ENCODE data around the gene LY6G6F. TPM values are rescaled to one million over a fixed set of nuclear protein-coding genes. Genes with fewer than 3 reads are reported as not detected.
A peak's percentile ranks its signal among the peaks of the same experiment; 100 is the strongest.

The LY6G6F gene
- total RNA-seq, 1 donor from 2014 or later = not detected

- Histone ChIP-seq H3K36me3 (ENCODE audit: insufficient read depth, low read length) (no peaks in the 10 kb centered on the region), H3K79me2 (ENCODE audit: insufficient read depth, low read length) (no peaks in the 10 kb centered on the region), H4K20me1 (ENCODE audit: insufficient read depth, low read length) (no peaks in the 10 kb centered on the region), H3K4me3 (ENCODE audit: insufficient read depth, low read depth, low read length) (no peak overlapping the region), H3K9ac (ENCODE audit: low read length) (peak overlapping the region; percentile 43), H3K4me2 (ENCODE audit: low read length) (peak overlapping the region; percentile 64), H2AFZ (ENCODE audit: low read depth, low read length) (no peak overlapping the region), H3K9me3 (ENCODE audit: insufficient read depth, low read depth, low read length) (no peaks in the 10 kb centered on the region), H3K4me1 (ENCODE audit: insufficient read depth, low read length) (peaks cover 11% of the 10 kb centered on the region), H3K27ac (ENCODE audit: low read depth, low read length) (peak overlapping the region; percentile 42), H3K27me3 (ENCODE audit: insufficient read depth, low read length) (no peaks in the 10 kb centered on the region)
- peak overlapping the region; percentile 50 for H3K4me3 Mint-ChIP-seq (ENCODE audit: unreplicated experiment)
- H3K27ac Mint-ChIP-seq (ENCODE audit: unreplicated experiment) = peak overlapping the region; percentile 84
- no peaks in the 10 kb centered on the region for H3K36me3 Mint-ChIP-seq (ENCODE audit: low read depth, unreplicated experiment)
- FAIRE-seq (peak; percentile 62), DNase-seq (ENCODE audit: low read depth) (peak; percentile 87)
- H3K4me1 Mint-ChIP-seq (ENCODE audit: low read depth, unreplicated experiment) = peaks cover 16% of the 10 kb centered on the region
- no peaks in the 10 kb centered on the region for H3K9me3 Mint-ChIP-seq (ENCODE audit: unreplicated experiment)
- no peaks in the 10 kb centered on the region for H3K27me3 Mint-ChIP-seq (ENCODE audit: low read depth, unreplicated experiment)
- TF ChIP-seq EZH2 (IDR thresholded peaks at IDR 0.05; ENCODE audit: insufficient read depth, low read length) = no peak
Measured at GRCh38 chr6:31752739-31753319, 46.2 kb downstream of the LY6G6F start.

GRCh38 chr6:31758281-31758680 is 51.6 kb downstream of the LY6G6F start:
- H3K27ac ChIP-seq (ENCODE audit: low read depth, low read length) = no peak overlapping the region
- FAIRE-seq = no peak
- no peak overlapping the region for H3K4me2 ChIP-seq (ENCODE audit: low read length)
- no peaks in the 10 kb centered on the region for H3K36me3 ChIP-seq (ENCODE audit: insufficient read depth, low read length)
- no peaks in the 10 kb centered on the region for H4K20me1 ChIP-seq (ENCODE audit: insufficient read depth, low read length)
- H2AFZ ChIP-seq (ENCODE audit: low read depth, low read length) = no peak overlapping the region
- H3K4me1 ChIP-seq (ENCODE audit: insufficient read depth, low read length) = peaks cover under 1% of the 10 kb centered on the region
- no peak overlapping the region for H3K9ac ChIP-seq (ENCODE audit: low read length)
- no peak overlapping the region for H3K27ac Mint-ChIP-seq (ENCODE audit: unreplicated experiment)
- no peak for DNase-seq (ENCODE audit: low read depth)
- peaks cover 2% of the 10 kb centered on the region for H3K4me1 Mint-ChIP-seq (ENCODE audit: low read depth, unreplicated experiment)
- H3K4me3 ChIP-seq (ENCODE audit: insufficient read depth, low read depth, low read length) = no peak overlapping the region
- no peak for TF ChIP-seq EZH2 (IDR thresholded peaks at IDR 0.05; ENCODE audit: insufficient read depth, low read length)
- TF ChIP-seq, protein P1, sequence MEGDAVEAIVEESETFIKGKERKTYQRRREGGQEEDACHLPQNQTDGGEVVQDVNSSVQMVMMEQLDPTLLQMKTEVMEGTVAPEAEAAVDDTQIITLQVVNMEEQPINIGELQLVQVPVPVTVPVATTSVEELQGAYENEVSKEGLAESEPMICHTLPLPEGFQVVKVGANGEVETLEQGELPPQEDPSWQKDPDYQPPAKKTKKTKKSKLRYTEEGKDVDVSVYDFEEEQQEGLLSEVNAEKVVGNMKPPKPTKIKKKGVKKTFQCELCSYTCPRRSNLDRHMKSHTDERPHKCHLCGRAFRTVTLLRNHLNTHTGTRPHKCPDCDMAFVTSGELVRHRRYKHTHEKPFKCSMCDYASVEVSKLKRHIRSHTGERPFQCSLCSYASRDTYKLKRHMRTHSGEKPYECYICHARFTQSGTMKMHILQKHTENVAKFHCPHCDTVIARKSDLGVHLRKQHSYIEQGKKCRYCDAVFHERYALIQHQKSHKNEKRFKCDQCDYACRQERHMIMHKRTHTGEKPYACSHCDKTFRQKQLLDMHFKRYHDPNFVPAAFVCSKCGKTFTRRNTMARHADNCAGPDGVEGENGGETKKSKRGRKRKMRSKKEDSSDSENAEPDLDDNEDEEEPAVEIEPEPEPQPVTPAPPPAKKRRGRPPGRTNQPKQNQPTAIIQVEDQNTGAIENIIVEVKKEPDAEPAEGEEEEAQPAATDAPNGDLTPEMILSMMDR (IDR thresholded peaks at IDR 0.05; ENCODE audit: insufficient read depth, low read depth, low read length) = no peak
- H3K79me2 ChIP-seq (ENCODE audit: insufficient read depth, low read length) = no peaks in the 10 kb centered on the region
- H3K4me3 Mint-ChIP-seq (ENCODE audit: unreplicated experiment) = no peak overlapping the region
- peaks cover 19% of the 10 kb centered on the region for H3K36me3 Mint-ChIP-seq (ENCODE audit: low read depth, unreplicated experiment)
- H3K27me3 ChIP-seq (ENCODE audit: insufficient read depth, low read length) = no peaks in the 10 kb centered on the region
- H3K27me3 Mint-ChIP-seq (ENCODE audit: low read depth, unreplicated experiment) = peaks cover 6% of the 10 kb centered on the region
- peaks cover 3% of the 10 kb centered on the region for H3K9me3 Mint-ChIP-seq (ENCODE audit: unreplicated experiment)
- no peaks in the 10 kb centered on the region for H3K9me3 ChIP-seq (ENCODE audit: insufficient read depth, low read depth, low read length)

Small RNA genes within 50 kb of the gene (microRNA-seq; reads per million reads assigned to microRNA genes)
- 1.9 reads per million for gene MIR4646

Other genes with a start within 250 kb of the LY6G6F start
- 4.1 and 5.8 TPM in 2 replicates for gene MICB, start 208.7 kb upstream of the LY6G6F start, total RNA-seq
- gene MCCD1, start 177.9 kb upstream of the LY6G6F start, total RNA-seq = not detected in 2 replicates
- 284 and 294 TPM in 2 replicates for gene DDX39B, start 164.9 kb upstream of the LY6G6F start, total RNA-seq
- gene ATP6V1G2, start 160.3 kb upstream of the LY6G6F start, total RNA-seq = 2.6 and 3.4 TPM in 2 replicates
- 18.8 and 20.4 TPM in 2 replicates for gene NFKBIL1, start 159.3 kb upstream of the LY6G6F start, total RNA-seq
- gene LTA, start 134.6 kb upstream of the LY6G6F start, total RNA-seq = not detected in 2 replicates
- 0.79 and 1.2 TPM in 2 replicates for gene TNF, start 131.3 kb upstream of the LY6G6F start, total RNA-seq
- 0.26 and 0.52 TPM in 2 replicates for gene LTB, start 124.4 kb upstream of the LY6G6F start, total RNA-seq
- gene LST1, start 120.6 kb upstream of the LY6G6F start, total RNA-seq = not detected in 2 replicates
- not detected in 2 replicates for gene NCR3, start 113.9 kb upstream of the LY6G6F start, total RNA-seq
- not detected in 2 replicates for gene AIF1, start 91.6 kb upstream of the LY6G6F start, total RNA-seq
- gene PRRC2A, start 86.2 kb upstream of the LY6G6F start, total RNA-seq = 180 and 188 TPM in 2 replicates
- gene BAG6, start 54.2 kb upstream of the LY6G6F start, total RNA-seq = 233 and 247 TPM in 2 replicates
- 0.89 and 1.2 TPM in 2 replicates for gene APOM, start 51.0 kb upstream of the LY6G6F start, total RNA-seq
- 14.7 and 15.5 TPM in 2 replicates for gene C6orf47, start 46.1 kb upstream of the LY6G6F start, total RNA-seq
- 11.7 and 13.8 TPM in 2 replicates for gene GPANK1, start 41.9 kb upstream of the LY6G6F start, total RNA-seq
- 200 and 208 TPM in 2 replicates for gene CSNK2B, start 40.8 kb upstream of the LY6G6F start, total RNA-seq
- 17.5 and 20.3 TPM in 2 replicates for gene LY6G5B, start 36.9 kb upstream of the LY6G6F start, total RNA-seq
- 2.9 and 3.9 TPM in 2 replicates for gene LY6G5C, start 25.8 kb upstream of the LY6G6F start, total RNA-seq
- gene ABHD16A, start 3.5 kb upstream of the LY6G6F start, total RNA-seq = 34.3 and 38.3 TPM in 2 replicates
- not detected in 2 replicates for gene LY6G6D, start 8.5 kb downstream of the LY6G6F start, total RNA-seq
- 0.41 and 0.66 TPM in 2 replicates for gene LY6G6C, start 14.9 kb downstream of the LY6G6F start, total RNA-seq
- not detected in 2 replicates for gene MPIG6B, start 16.5 kb downstream of the LY6G6F start, total RNA-seq
- gene DDAH2, start 22.4 kb downstream of the LY6G6F start, total RNA-seq = 62.5 and 72.4 TPM in 2 replicates
- 484 and 518 TPM in 2 replicates for gene CLIC1, start 29.7 kb downstream of the LY6G6F start, total RNA-seq
- gene MSH5, start 33.1 kb downstream of the LY6G6F start, total RNA-seq = 5.7 and 6.8 TPM in 2 replicates
- gene SAPCD1, start 55.8 kb downstream of the LY6G6F start, total RNA-seq = 0.72 and 1.2 TPM in 2 replicates
- gene VWA7, start 70.5 kb downstream of the LY6G6F start, total RNA-seq = 0.54 and 0.94 TPM in 2 replicates
- gene VARS1, start 88.9 kb downstream of the LY6G6F start, total RNA-seq = 94.8 and 96.3 TPM in 2 replicates
- gene LSM2, start 100.1 kb downstream of the LY6G6F start, total RNA-seq = 43.8 and 44.0 TPM in 2 replicates
- gene HSPA1L, start 108.4 kb downstream of the LY6G6F start, total RNA-seq = 0.98 and 1.1 TPM in 2 replicates
- 52.6 and 52.7 TPM in 2 replicates for gene HSPA1A, start 108.7 kb downstream of the LY6G6F start, total RNA-seq
- 64.9 and 77.2 TPM in 2 replicates for gene HSPA1B, start 120.9 kb downstream of the LY6G6F start, total RNA-seq
- gene NEU1, start 156.0 kb downstream of the LY6G6F start, total RNA-seq = 45.0 and 47.3 TPM in 2 replicates
- gene SLC44A4, start 172.1 kb downstream of the LY6G6F start, total RNA-seq = 0.23 and 0.29 TPM in 2 replicates
- 32.6 and 35.8 TPM in 2 replicates for gene EHMT2, start 190.8 kb downstream of the LY6G6F start, total RNA-seq
- gene ZBTB12, start 195.2 kb downstream of the LY6G6F start, total RNA-seq = 3.7 and 4.6 TPM in 2 replicates
- 0.20 and 0.43 TPM in 2 replicates for gene C2, start 220.9 kb downstream of the LY6G6F start, total RNA-seq
- 1.0 and 1.4 TPM in 2 replicates for gene CFB, start 239.2 kb downstream of the LY6G6F start, total RNA-seq

Data from astrocyte (in vitro differentiated cells and primary cell).